Prostate gland (tissue), 2 donors: ENCODE results near the gene LGR6.

ENCODE experiments used
- CTCF ChIP-seq, 4 experiments: fragments of 200-600 bp in 2 of 4; fragments of 450-650 bp in 2 of 4; sonication (generic) in 2 of 4; IDR thresholded peaks; 1 replicate in 3 of 4; 2 replicates in 1 of 4; pipeline ENCODE4 v1.5.1; 2016 to 2019; ENCODE audit warnings: antibody characterized with exemption in 4 of 4, mild to moderate bottlenecking in 2 of 4, moderate library complexity in 2 of 4
- POLR2A ChIP-seq: fragments of 450-650 bp; IDR thresholded peaks from one replicate; pipeline ENCODE4 v1.6.1; 2016; ENCODE audit warnings: antibody characterized with exemption, mild to moderate bottlenecking
- POLR2AphosphoS5 ChIP-seq: sonication (generic); formaldehyde crosslinking; IDR thresholded peaks from one replicate; pipeline ENCODE4 v1.6.1; 2017; ENCODE audit warnings: antibody characterized with exemption

GRCh38 chr1:202357506-202357905 lies 163.9 kb downstream of the LGR6 start:
- TF ChIP-seq CTCF (IDR thresholded peaks at IDR 0.05) (no peak), POLR2A (no peak), POLR2AphosphoS5 (no peak)
